VCaP (cell line): ENCODE data around the gene SPINK8.

Experiments
- H3K27ac ChIP-seq: fragments of 450-650 bp; 2 replicates; pipeline ENCODE4 v1.5.1; 2017
- TF ChIP-seq, protein P1 (sequence below): fragments of 450-650 bp; conservative IDR thresholded peaks from 2 replicates; pipeline ENCODE4 v1.5.1; 2017; ENCODE audit warnings: mild to moderate bottlenecking, moderate library complexity

The SPINK8 gene

DNA sequence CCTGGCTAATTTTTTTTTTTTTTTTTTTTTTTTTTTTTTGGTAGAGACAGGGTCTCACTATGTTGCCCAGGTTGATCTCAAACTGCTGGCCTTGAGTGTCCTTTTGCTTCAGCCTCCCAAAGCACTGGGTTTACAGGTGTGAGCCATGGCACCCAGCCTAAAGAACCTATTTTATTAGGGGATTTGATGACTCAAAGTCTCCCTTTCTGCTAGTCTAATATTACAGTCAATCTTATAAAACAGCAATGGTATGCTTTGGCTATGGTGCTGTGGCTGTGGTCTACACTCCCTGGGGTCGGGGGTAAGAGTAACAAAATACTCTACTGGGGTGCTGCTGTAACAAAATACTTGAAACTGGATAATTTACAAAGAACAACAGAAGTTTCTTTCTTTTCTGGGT lies 47.8 kb downstream of the SPINK8 start:
- TF ChIP-seq, protein P1, sequence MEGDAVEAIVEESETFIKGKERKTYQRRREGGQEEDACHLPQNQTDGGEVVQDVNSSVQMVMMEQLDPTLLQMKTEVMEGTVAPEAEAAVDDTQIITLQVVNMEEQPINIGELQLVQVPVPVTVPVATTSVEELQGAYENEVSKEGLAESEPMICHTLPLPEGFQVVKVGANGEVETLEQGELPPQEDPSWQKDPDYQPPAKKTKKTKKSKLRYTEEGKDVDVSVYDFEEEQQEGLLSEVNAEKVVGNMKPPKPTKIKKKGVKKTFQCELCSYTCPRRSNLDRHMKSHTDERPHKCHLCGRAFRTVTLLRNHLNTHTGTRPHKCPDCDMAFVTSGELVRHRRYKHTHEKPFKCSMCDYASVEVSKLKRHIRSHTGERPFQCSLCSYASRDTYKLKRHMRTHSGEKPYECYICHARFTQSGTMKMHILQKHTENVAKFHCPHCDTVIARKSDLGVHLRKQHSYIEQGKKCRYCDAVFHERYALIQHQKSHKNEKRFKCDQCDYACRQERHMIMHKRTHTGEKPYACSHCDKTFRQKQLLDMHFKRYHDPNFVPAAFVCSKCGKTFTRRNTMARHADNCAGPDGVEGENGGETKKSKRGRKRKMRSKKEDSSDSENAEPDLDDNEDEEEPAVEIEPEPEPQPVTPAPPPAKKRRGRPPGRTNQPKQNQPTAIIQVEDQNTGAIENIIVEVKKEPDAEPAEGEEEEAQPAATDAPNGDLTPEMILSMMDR = no peak
- H3K27ac ChIP-seq = no peak overlapping the region

DNA sequence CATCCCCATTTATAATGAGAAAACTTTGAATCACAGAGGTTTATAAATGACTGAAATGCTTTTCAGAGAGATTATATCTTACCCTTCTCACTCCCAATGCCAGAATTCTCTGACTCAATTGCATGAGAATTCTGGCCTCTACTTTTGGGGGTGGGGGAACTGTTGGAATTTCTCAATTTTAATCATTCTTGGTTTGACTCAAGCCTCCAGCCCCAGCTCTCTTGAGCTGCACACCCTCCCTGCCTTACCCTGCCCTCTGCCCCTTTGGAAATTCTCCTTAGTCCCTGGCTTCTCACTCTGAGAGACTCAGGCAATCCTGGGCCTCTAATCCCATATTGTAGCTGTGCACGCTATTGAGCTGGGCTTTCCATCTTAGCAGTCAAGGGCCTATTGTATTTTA lies 48.3 kb downstream of the SPINK8 start:
- no peak overlapping the region for H3K27ac ChIP-seq
- TF ChIP-seq, protein P1 = no peak

DNA sequence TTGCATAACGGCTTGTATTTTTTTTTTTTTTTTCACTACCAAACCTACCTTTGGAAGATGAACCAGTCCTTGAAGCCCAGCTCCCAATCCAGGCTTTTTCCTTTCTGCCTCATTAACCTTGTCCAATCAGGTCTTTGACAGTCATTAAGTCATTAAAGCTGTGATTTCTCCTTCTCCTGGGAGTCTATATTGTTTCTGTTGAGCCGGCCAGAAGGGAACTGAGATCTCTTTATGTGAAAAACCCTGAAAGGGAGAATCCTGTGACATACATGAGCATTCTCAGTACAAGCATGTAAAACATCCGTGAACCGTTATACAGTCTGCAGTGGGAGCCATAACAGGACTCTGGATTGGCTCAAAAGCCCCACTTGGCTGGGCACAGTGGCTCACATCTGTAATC lies 52.6 kb downstream of the SPINK8 start:
- TF ChIP-seq, protein P1 = no peak
- H3K27ac ChIP-seq = no peak overlapping the region

DNA sequence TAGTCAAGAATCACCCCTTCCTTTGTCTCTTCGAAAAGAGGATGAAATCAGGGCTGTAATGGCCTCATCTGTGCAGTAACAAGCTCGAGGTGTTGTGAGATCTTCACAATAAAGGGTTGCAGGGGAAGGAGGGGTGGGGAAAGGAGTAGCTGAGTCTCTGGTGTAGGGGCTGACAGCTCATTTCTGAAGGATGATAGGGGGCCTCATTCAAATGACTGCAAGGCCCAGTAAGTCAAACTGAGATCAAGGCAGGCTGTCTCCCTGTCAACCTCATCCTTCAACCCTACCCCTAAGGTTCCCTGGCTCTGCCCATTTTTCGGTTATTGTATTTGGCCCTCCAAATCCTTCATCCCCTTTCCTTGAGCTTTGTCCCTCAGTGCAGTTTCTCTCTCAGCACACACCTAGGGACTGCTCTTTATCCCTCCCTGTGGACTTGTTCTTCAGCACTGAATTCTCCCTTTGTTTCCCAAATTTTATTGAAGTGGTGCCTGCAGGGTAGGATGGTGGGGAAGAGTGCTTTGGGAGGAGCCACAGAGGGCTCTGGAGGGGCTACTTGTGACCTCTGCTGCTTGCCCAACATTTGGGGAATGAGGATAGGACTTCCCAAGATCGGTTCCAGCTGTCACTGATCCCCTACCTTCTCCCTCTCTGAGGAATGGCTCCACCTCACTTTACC lies 54.4 kb downstream of the SPINK8 start:
- H3K27ac ChIP-seq = no peak overlapping the region
- TF ChIP-seq, protein P1 = no peak

DNA sequence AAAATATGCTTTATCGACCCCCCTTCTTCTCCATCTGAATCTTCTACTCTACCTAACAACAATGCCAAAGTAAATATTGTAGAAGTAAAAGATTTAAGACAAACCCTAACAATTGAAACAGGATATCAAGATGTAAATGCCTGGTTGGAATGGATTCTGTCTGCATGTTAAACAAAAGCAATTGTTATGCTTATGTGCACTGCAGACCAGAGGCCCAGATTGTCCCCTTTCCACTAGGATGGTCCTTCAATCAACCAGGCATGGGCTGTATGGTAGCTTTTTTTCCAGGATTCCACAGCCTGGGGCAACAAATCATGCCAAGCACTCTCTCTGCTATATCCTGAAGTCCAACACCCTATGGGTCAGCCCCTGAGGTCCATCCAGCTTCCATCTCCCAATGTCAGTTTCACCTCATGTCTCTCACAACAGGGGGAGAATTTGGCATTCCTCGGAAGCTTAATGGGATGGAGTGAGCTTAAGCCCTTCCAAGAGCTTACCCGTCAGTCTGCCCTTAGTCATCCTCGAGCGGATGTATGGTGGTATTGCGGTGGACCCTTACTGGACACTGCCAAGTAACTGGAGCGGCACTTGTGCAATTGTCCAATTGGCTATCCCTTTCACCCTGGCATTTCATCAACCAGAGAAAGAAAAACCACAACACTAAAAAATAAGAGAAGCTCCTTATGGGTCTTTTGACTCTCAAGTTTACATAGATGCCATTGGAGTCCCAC lies 56.4 kb downstream of the SPINK8 start:
- TF ChIP-seq, protein P1 = no peak
- H3K27ac ChIP-seq = no peak overlapping the region

DNA sequence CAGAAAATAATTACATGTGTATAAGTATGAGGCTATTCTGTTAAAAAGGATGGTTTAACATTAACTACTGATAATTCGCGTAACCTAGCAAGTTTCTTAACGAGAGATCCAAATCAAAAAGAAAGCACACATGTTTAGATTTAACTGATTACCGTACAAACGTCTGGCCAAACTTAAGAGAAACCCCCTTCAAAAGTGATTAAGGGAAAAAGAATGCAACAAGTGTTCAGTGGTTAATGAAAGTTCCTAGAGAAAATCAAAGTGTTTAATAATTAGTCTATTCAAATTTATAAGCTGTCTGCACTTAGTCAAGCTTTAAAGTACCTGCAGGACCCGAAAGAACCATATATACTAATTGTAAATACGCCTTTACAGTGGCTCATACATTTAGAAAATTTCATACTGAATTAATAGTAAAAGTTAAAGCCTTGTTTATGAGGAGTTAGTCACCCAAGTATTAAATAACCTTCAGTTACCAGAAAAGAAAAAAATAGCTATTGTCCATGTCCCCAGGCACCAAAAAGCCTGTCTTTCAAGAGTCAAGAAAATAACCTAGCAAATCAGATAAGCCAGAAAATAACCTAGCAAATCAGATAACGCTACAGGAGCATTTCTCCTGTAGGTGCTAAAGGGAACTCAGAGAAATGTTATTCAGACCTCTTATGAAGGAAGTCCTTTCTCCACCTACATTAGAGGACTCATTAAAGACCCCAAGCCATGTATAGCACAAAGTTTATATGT lies 58.0 kb downstream of the SPINK8 start:
- no peak overlapping the region for H3K27ac ChIP-seq
- TF ChIP-seq, protein P1 = no peak

DNA sequence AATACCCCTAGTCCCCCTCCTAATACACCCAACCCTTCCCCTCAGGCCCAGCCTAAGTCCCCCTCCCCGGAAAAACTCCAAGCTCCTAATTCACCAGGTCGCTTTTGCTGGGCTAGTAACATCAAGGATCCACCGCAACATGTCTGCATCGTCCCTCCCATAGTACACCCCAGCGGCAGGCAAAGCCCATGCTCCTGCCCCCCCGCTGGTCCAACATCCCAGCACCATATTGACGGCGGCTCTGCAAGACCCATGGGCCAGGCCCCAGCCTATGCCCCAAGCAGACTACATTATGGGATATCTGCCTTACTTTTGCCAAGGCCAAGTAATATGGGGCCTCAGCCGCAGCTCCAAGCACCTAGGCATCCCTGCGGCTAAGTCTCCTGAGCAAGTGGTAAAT lies 59.0 kb downstream of the SPINK8 start:
- TF ChIP-seq, protein P1 = no peak
- no peak overlapping the region for H3K27ac ChIP-seq
